ENCODE measurements around the gene TAF4B.
"Not testable (repeated sequence)": the region's sequence is repeated elsewhere in the genome, so short reads cannot be mapped to it uniquely, and the experiment has no call there.

The TAF4B gene

DNA sequence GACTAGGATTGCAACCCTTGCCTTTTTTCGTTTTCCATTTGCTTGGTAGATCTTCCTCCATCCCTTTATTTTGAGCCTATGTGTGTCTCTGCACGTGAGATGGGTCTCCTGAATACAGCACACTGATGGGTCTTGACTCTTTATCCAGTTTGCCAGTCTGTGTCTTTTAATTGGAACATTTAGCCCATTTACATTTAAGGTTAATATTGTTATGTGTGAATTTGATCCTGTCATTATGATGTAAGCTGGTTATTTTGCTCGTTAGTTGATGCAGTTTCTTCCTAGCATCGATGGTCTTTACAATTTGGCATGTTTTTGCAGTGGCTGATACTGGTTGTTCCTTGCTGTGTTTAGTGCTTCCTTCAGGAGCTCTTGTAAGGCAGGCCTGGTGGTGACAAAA, 16.1 kb downstream of the TAF4B start:
- DNase-seq, result not testable (repeated sequence)

DNA sequence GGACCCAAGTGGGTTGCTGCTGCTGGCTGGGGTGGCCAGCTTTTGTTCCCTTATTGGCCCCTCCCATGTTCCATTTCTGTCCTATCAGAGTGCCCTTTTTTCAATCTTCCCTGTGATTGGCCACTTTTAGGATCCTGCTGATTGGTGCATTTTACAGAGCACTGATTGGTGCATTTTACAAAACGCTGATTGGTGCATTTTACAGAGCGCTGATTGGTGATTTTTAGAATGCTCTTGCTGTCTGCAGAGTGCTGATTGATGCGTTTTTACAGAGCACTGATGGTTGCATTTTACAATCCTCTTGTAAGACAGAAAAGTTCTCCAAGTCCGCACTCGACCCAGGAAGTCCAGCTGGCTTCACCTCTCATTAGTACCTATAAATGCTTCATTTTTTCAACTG, 19.2 kb downstream of the TAF4B start:
- not testable (repeated sequence) for DNase-seq

DNA sequence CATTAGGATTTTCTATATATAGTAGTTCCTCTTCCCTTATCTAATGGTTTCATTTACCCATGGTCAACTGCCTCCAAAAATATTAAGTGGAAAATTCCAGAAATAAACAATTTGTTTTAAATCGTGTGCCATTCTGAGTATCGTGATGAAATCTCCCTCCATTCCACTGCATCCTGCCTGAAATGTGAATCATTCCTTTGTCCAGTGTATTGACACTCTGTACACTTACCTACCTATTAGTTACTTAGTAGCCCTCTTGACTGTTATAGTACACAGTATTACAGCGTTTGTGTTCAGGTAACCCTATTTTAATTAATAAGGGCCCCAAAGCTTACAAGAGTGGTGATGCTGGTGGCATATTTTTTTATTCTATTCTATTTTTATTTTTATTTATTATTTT, 26.2 kb downstream of the TAF4B start:
- no peak for DNase-seq

DNA sequence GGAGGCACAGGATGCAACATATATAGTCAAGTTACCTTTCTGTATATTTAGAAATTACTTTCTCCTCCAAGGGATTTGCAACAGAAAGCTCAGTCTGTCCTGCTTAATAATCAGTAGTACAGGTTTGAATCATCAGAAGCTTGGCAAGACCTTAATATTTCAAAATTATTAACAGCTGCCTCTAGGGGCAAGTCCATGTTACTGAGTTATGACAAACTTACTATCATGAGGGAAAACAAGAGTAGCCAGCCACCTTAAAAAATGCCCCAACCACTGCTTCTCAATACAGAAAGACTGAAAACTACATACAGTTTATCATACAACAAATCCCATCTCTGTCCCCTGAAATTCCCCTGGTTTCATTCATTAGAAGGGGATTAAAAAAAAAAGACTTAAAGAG, 28.6 kb downstream of the TAF4B start:
- not testable (repeated sequence) for DNase-seq

DNA sequence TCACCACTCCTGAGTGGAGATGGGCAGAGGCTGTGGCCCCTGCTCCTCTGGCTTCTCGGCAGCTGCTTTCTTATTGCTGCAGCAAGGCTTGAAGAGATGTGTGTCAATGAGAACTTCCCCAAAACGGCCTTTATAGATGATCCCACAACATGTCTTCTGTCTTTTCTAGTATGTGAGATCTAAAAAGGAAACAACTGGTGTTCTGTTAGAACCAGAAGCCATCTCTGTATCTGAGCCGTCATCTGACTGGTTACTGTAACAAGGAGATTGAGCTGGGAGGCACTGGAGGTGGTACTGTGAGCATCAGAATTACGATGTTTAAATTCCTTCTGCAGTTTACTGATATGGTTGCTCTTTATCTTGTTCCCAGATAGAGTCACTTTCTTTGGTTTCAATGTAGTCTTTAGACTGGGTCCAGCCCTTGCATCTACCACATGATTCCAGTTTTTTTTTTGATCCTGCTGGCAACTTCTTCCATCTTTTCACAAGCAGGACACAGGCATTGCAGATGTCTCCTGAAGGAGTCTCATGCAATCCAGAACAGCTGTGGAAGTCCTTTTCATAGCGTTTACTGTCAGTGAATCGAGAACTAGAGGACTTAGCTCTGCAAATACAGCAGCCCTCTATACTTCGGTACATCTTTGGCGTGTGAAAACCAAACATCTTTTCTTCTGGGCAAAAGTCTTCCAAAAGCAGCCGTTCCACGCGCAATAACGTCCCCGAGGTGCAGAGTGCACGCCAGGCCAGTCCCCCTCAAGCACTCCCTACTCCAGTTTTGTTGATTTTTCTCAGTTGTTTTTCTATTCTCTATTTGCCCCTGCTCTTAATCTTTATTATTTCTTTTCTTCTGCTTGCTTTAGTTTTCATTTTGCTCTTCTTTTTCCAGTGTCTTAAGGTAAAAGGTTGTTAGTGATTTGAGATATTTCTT, 29.7 kb downstream of the TAF4B start:
- DNase-seq, result peak in 1 of 14 donors; percentile 4

DNA sequence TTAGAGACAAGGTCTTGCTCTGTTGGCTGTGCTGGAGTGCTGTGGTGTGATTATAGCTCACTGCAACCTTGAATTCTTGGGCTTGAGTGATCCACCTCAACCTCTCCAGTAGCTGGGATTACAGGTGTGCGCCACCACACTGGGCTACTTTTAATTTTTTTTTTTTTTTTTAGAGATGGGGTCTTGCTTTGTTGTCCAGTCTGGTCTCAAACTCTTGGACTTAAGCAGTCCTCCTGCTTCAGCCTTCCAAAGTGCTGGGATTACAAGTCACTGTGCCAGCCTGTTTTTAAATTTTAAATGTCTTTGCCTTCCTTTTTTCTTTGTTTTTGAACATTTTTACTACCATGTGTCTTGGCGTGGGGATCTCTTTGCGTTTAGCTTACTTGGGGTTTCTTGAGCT, 32.5 kb downstream of the TAF4B start:
- DNase-seq, result no peak

DNA sequence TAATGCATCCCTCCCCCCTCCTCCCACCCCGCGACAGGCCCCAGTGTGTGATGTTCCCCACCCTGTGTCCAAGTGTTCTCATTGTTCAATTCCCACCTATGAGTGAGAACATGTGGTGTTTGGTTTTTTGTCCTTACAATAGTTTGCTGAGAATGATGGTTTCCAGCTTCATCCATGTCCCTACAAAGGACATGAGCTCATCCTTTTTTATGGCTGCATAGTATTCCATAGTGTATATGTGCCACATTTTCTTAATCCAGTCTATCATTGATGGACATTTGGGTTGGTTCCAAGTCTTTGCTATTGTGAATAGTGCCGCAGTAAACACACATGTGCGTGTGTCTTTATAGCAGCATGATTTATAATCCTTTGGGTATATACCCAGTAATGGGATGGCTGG, 33.2 kb downstream of the TAF4B start:
- DNase-seq, result not testable (repeated sequence)

DNA sequence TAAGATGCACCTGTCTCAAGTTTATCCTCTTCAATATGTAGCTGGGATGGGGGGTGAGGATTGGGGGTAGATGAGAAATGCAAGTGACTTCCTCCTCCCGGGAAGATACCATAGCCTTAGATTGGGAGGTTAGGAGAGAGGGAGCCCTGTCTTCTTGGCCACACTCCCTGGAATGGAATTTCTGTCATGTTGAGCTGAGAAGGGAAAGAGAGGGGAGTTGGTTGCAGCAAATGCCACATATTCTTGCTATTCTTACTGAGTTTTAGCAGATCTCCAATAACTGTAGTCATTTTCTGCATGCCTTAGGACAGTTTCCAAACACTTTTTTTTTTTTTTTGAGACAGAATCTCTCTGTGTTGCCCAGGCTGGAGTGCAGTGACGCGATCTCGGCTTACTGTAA, 35.9 kb downstream of the TAF4B start:
- no peak for DNase-seq

DNA sequence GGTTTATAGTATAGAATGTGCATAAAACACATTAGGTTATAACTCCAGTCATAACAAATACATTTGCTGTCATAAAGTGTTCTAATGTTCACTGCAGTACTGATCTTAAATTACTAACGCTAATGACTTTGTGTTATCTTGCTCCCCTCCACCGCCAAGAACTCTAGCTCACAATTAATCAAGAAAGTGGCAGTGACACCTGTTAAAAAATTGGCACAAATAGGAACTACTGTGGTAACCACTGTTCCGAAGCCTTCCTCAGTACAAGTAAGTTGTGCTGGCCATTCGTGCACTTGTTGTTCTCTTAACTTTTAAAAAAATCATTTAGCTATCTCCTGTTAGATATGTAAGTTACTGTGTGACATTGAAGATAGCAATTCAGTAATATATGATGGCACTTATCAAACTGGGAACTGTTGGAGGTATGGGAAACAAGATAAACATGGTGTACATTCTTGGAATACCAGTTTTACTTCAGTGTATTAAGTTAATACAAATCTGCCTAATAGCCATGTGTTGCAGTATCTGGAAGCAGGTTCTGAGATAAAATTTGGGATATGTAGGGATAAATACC, 41.2 kb downstream of the TAF4B start:
- DNase-seq, result no peak

DNA sequence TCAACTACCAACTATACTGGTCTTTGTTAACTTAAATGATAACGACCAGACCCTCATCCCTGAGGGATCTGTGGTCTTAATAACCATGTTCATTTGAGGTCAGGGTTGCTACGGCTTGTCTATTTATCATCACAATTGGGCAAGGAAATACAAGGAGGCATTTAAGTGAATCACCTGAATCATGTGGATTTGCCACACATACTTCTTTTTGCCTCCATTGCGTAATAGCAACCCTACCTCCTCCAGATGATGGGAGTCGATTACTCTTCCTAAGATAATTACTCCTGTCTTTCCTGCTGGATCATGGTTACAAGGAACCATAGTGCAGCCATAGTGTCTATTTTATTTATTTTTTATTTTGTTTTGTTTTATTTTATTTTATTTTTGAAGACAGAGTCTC, 42.2 kb downstream of the TAF4B start:
- DNase-seq, result no peak

DNA sequence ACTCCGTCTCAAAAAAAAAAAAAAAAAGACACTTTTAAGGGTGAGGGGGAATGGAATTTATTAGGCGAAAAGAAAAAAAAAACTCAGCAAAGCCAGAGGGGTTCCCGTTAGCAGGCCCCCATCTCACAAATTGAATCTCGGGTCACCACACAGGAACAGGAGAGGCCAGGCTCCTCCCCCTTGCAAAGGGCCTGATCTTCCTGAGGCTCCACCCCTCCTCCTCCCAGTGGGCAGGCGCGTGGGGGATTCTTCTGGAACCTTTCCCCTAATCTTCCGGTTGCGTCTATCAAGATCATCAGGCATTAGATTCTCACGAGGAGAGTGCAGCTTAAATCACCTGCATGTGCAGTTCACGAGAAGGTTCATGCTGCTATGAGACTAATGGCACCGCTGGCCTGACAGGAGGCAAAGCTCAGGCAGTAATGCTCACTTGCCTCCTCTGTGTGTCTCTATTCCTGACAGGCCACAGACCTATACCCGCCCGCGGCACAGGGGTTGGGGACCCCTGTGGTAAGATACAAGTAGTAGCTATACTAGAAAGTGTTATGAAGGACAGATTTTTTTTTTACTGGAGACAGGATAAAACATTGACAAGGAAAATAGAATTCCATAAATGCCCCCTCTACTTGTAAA, 45.8 kb downstream of the TAF4B start:
- DNase-seq, result no peak

DNA sequence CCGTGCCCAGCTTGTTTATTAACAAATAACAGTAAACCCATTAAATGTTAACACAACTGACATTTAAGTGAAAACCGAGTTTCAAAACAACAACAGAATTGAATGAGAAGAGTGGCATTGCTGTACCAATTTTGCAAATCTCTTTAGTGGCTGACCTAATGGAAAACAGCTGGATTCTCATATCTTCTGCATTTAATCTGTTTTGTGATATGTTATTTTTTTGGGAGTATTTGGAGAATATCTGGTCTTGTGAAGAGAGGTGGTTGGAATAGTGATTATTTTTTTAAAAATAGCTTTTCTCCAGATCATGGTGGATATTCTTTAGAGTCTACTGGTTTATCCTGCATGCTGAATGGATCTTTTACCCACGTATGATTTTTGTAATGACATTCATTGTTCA, 51.1 kb downstream of the TAF4B start:
- DNase-seq, result no peak

DNA sequence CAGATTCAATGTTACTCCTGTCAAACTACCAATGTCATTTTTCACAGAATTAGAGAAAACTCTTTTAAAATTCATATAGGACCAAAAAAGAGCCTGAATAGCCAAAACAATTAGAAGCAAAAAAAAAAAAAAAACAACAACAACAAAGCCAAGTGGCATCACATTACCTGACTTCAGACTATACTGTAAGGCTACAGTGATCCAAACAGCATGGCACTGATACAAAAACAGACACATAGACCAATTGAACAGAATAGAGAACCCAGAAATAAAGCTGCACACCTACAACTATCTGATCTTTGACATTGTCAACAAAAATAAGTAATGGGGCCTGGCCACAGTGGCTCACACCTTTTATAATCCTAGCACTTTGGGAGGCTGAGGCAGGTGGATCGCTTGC, 53.2 kb downstream of the TAF4B start:
- no peak for DNase-seq

DNA sequence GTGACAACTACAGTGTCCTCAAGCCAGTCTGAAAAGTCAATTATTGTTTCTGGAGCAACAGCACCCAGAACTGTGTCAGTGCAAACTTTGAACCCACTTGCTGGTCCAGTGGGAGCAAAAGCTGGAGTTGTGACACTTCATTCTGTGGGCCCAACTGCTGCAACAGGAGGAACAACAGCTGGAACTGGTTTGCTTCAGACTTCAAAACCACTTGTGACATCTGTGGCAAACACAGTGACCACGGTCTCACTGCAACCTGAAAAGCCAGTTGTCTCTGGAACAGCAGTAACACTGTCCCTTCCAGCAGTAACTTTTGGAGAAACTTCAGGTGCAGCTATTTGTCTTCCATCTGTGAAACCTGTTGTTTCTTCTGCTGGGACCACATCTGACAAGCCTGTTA, 59.8 kb downstream of the TAF4B start:
- DNase-seq, result no peak

DNA sequence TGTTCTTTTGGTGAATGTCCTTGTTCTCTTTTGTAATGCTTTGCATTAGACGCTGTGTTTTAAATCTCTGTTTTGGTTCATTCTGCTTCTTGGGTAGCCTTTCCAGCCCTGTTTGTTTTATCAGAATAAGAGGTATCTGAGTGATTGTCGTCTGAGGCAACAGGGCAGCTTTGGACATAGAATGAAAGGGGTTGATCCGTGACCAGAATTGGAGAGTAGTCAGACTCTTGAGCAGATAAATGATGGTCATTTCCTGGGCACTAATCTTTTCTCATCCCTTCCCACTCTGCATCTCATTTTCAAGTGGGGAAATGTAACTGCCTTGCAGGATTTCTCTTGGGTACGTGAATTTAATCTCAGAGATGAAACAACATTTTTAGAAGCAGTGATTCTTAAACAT, 61.4 kb downstream of the TAF4B start:
- no peak for DNase-seq

DNA sequence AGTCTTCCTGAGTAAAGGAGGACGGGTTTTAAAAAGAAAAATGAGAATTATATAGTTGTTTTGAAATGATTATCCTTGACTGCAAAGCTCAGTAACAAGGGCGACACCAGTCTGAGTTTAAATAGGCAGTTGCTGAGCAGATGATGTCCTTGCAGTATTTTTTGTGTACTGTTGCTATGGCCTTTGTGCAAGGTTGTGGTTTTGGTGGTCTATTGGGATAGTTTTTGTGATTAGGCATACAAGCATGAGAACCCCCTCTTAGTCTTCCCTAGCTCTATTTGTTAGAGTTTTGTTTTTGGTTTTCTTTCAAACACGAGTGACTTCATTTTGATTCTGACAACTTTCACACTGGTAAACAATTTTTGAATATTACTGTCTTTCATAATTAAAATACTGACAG, 64.1 kb downstream of the TAF4B start:
- no peak for DNase-seq

DNA sequence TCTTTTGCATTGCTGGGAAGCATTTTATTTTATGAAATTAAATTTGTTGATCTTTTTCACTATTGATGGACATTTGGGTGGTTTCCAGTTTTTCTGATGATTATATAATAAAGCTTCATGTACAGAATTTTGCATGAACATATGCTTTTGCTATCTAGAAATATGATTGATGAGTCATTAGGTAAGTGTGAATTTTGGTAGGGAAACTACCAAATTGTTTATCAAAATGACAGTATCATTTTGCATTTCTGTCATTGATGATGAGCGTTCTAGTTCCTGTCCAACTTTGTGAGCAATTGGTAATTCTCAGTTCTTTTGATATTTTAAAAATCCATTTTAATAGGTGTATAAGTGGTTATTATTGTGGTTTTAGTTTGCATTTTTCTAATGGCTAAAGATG, 67.7 kb downstream of the TAF4B start:
- DNase-seq, result no peak

DNA sequence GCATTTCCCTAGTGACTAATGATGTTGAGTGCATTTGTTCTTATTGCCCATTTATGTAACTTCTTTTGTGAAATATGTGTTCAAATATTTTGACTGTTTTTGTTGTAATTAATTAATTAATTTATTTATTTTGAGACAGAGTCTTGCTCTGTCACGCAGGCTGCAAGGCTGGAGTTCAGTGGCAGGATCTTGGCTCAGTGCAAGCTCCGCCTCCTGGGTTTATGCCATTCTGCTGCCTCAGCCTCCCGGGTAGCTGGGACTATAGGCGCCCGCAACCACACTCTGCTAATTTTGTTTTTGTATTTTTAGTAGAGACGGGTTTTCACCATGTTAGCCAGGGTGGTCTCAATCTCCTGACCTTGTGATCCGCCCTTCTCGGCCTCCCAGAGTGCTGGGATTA, 71.9 kb downstream of the TAF4B start:
- no peak for DNase-seq

DNA sequence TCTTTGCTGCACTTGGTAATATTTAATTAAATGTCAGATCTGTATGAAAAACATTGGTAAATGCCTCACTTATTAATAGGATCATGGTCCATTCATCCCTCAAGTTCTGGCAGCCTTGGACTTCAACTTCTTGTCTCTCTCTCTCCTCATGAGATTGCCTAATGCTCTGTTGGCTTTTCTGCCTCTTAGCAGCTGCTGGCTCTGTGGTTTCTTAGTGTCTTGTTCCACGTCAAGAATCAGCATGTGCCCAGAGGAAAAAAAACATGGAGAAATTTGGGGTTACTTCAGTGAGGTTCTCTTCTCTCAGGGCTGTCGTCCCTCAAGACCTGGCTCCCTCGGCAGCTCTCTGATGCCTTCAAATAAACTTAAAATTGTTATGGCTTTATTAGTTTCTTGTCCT, 75.4 kb downstream of the TAF4B start:
- peak in 4 of 14 donors; percentile 3 to 17 (median 10) for DNase-seq

DNA sequence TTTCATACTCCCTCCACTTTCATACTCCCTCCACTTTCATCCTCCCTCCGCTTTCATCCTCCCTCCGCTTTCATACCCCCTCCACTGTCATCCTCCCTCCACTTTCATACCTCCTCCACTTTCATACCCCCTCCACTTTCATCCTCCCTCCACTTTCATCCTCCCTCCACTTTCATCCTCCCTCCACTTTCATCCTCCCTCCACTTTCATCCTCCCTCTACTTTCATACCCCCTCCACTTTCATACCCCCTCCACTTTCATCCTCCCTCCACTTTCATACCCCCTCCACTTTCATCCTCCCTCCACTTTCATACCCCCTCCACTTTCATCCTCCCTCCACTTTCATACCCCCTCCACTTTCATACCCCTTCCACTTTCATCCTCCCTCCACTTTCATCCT, 77.0 kb downstream of the TAF4B start:
- DNase-seq, result not testable (repeated sequence)

DNA sequence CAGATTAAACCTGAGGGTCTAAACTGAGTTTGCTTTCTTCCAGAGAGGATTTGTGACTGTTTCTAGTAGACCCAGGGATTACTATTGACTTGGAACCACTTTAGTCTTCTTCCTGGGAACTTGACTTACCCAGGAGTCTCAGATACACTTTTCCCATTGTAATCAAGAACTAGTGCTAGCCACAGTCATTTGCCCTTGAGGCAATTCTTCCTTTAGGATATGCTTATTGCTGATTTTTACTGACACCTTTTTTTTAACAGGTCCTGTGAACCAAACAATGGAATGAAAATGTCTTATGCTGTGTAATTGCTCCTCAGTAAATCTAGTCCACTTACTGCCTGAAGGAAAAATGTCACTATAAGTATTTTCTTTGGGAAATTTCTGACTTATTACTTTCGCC, 78.3 kb downstream of the TAF4B start:
- no peak for DNase-seq

DNA sequence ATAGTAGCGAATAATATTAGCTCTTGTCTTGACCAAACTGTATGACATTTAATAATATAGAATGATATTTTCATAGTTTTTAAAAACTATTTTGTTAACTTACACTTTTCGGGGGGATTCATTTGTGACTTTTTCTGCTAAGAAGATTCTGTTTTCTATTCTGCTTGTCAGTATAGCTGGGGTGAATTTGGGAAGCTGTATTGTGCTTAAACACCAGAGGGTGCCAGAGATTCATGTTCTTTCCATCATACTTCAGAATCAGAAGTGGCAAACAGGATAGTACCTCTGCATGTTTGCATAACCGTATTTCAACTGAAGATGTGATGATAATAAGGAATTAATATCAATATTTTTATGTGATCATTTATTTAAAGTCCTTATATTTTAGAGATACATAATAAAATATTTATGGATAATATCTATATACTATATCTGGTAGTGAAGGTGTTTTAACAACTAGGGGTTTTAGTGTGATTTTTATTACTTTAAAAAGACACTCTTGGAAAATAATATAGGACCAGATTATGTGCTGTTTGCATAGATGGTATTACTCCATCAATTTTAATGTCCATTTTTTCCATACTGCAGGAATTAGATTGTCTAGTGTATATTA, 81.0 kb downstream of the TAF4B start:
- DNase-seq, result peak in 2 of 14 donors; percentile 7 to 17

DNA sequence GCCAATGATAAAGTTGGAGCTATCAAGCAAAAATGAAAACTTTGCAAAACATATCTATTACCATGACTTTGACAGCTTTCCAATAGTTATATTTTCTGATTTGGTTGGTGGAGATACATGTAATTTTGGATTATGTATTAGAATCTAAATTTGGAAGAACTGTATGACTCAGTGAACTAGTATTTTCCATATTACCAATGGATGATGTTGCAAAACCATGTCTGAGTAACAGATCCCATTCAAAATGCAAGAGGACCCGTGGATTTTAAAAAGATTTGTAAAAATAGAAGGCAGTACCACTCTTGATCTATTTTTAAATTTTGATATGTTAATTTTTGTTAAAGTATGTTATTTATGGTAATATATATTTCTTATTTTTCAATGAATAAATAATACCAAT, 83.0 kb downstream of the TAF4B start:
- no peak for DNase-seq
